HCT116 (cell line): Measurements from ENCODE around the gene ST7. TPM values are rescaled to one million over a fixed set of nuclear protein-coding genes. Genes with fewer than 3 reads are reported as not detected.

ENCODE experiments used
- ATAC-seq: fragments of 200-7000 bp; cut with Tn5 transposase; 2 replicates; pipeline ENCODE4 v1.9.1; 2020; ENCODE audit warnings: mild to moderate bottlenecking, moderate library complexity
- BruUV-seq: library from RNA; stranded (reverse); fragments of 400-500 nt; replicated peaks from 2 replicates; lab custom pipeline; 2021; lab: Mats Ljungman, UMichigan
- CTCF ChIA-PET: fragments of 300-600 bp; sonication (Branson Sonifier 250); formaldehyde crosslinking; loops from one replicate; lab custom pipeline; 2021; ENCODE audit warnings: antibody characterized with exemption; lab: Charles Lee
- POLR2A ChIA-PET: fragments of 300-600, 350-600 bp; sonication (Branson Sonifier 250); formaldehyde crosslinking; loops from one replicate; lab custom pipeline; 2021; ENCODE audit warnings: antibody characterized with exemption; lab: Charles Lee
- RAD21 ChIA-PET, 2 experiments: fragments of 300-600 bp; sonication (Branson Sonifier 250); formaldehyde crosslinking; loops; one replicate each; lab custom pipeline; 2023; ENCODE audit warnings: low total read pairs in 2 of 2; ENCODE audit not compliant: uncharacterized antibody in 2 of 2, unreplicated experiment in 2 of 2, low non-redundant PET in 1 of 2; lab: Charles Lee
- DNase-seq: peaks from one replicate; pipeline ENCODE4 v3.0.0-alpha.2; 2010; ENCODE audit warnings: low read depth, low spot score
- H2AFZ ChIP-seq: fragments of 200-600 bp; shearing (Covaris generic), sonication (generic); 2 replicates; pipeline ENCODE4 v1.6.1; 2017; ENCODE audit warnings: low read depth, mixed run types, mixed read lengths, antibody characterized with exemption, low read length; ENCODE audit not compliant: poor library complexity, severe bottlenecking
- H3K27ac ChIP-seq: 2 replicates; pipeline ENCODE4 v1.5.1; 2012; ENCODE audit warnings: low read depth, low read length
- H3K27me3 ChIP-seq: fragments of 200-600 bp; sonication (generic); 2 replicates; pipeline ENCODE4 v1.6.1; 2016; ENCODE audit warnings: mixed run types, low read length, mixed read lengths; ENCODE audit not compliant: insufficient read depth
- H3K36me3 ChIP-seq, 2 experiments: fragments of 200-500 bp in 1 of 2; fragments of 200-600 bp in 1 of 2; sonication (Bioruptor generic) in 1 of 2; sonication (generic) in 1 of 2; 2 replicates each; pipeline versions ENCODE4 v1.5.1 to v1.6.1; 2014 to 2016; ENCODE audit warnings: low read length in 2 of 2, inconsistent platforms in 1 of 2, mixed read lengths in 1 of 2, mixed run types in 1 of 2; ENCODE audit not compliant: insufficient read depth in 2 of 2, control insufficient read depth in 1 of 2
- H3K4me1 ChIP-seq, 2 experiments: fragments of 200-600 bp in 1 of 2; sonication (generic) in 1 of 2; 2 replicates each; pipeline versions ENCODE4 v1.5.1 to v1.6.1; 2012 to 2017; ENCODE audit warnings: low read length in 2 of 2, inconsistent platforms in 1 of 2, mild to moderate bottlenecking in 1 of 2, mixed read lengths in 1 of 2, mixed run types in 1 of 2, moderate library complexity in 1 of 2; ENCODE audit not compliant: insufficient read depth in 2 of 2, control insufficient read depth in 1 of 2
- H3K4me2 ChIP-seq: fragments of 200-600 bp; sonication (generic); 2 replicates; pipeline ENCODE4 v1.6.1; 2017; ENCODE audit warnings: mixed run types, low read length, mixed read lengths
- H3K4me3 ChIP-seq, 2 experiments: fragments of 200-600 bp in 1 of 2; sonication (generic) in 1 of 2; replicated peaks in 1 of 2; 2 replicates each; pipeline ENCODE4 v1.5.1; 2011 to 2016; ENCODE audit warnings: low read length in 2 of 2, control low read depth in 1 of 2, low read depth in 1 of 2, mild to moderate bottlenecking in 1 of 2, mixed read lengths in 1 of 2, mixed run types in 1 of 2
- H3K79me2 ChIP-seq: fragments of 200-600 bp; sonication (generic); 2 replicates; pipeline ENCODE4 v1.6.1; 2017; ENCODE audit warnings: mild to moderate bottlenecking, mixed run types, low read length, moderate library complexity, mixed read lengths; ENCODE audit not compliant: insufficient read depth
- H3K9ac ChIP-seq: fragments of 200-600 bp; sonication (generic); 2 replicates; pipeline ENCODE4 v1.6.1; 2016; ENCODE audit warnings: low read length, mixed read lengths
- H3K9me2 ChIP-seq: fragments of 200-600 bp; sonication (generic), shearing (Covaris generic); 2 replicates; pipeline ENCODE4 v1.6.1; 2017; ENCODE audit warnings: mixed run types, mild to moderate bottlenecking, moderate library complexity; ENCODE audit not compliant: insufficient read depth
- H3K9me3 ChIP-seq, 2 experiments: fragments of 200-500 bp in 1 of 2; fragments of 200-600 bp in 1 of 2; sonication (Bioruptor generic) in 1 of 2; sonication (generic) in 1 of 2; 2 replicates each; pipeline ENCODE4 v1.6.1; 2014 to 2017; ENCODE audit warnings: low read length in 2 of 2, mixed read lengths in 2 of 2, inconsistent platforms in 1 of 2, low read depth in 1 of 2, mild to moderate bottlenecking in 1 of 2, mixed run types in 1 of 2, moderate library complexity in 1 of 2; ENCODE audit not compliant: control insufficient read depth in 1 of 2, insufficient read depth in 1 of 2
- H4K20me1 ChIP-seq: fragments of 200-600 bp; sonication (generic), shearing (Covaris generic); 2 replicates; pipeline ENCODE4 v1.6.1; 2017; ENCODE audit warnings: mixed run types, mild to moderate bottlenecking, moderate library complexity; ENCODE audit not compliant: insufficient read depth
- ATF3 ChIP-seq: IDR thresholded peaks from 2 replicates; pipeline ENCODE4 v1.6.1; 2012
- CBX3 ChIP-seq: IDR thresholded peaks from 2 replicates; pipeline ENCODE4 v1.6.1; 2012; ENCODE audit warnings: low read depth
- CEBPB ChIP-seq: IDR thresholded peaks from 2 replicates; pipeline ENCODE4 v1.6.1; 2012; ENCODE audit warnings: low read depth
- CTCF ChIP-seq, 3 experiments: fragments of 200-600 bp in 1 of 3; sonication (generic) in 1 of 3; IDR thresholded peaks in 2 of 3; conservative IDR thresholded peaks in 1 of 3; 2 replicates each; pipeline ENCODE4 v1.5.1; 2012 to 2017; ENCODE audit warnings: low read depth in 2 of 3, low read length in 2 of 3, antibody characterized with exemption in 1 of 3, borderline replicate concordance in 1 of 3, control low read depth in 1 of 3, mild to moderate bottlenecking in 1 of 3, mixed read lengths in 1 of 3, mixed run types in 1 of 3, moderate library complexity in 1 of 3; ENCODE audit not compliant: insufficient read depth in 1 of 3
- EGR1 ChIP-seq: IDR thresholded peaks from 2 replicates; pipeline ENCODE4 v1.6.1; 2012; ENCODE audit warnings: low read depth
- ELF1 ChIP-seq: IDR thresholded peaks from 2 replicates; pipeline ENCODE4 v1.6.1; 2012; ENCODE audit warnings: low read depth, borderline replicate concordance
- EZH2 ChIP-seq: fragments of 200-600 bp; sonication (generic); IDR thresholded peaks from 2 replicates; pipeline ENCODE4 v1.6.1; 2017; ENCODE audit warnings: antibody characterized with exemption, mixed run types
- EZH2phosphoT487 ChIP-seq: fragments of 200-600 bp; IDR thresholded peaks from 2 replicates; pipeline ENCODE4 v1.6.1; 2018; ENCODE audit warnings: antibody characterized with exemption, borderline replicate concordance
- JUND ChIP-seq: IDR thresholded peaks from 2 replicates; pipeline ENCODE4 v1.6.1; 2012
- POLR2A ChIP-seq: IDR thresholded peaks from 2 replicates; pipeline ENCODE4 v1.7.0; 2011; ENCODE audit warnings: borderline replicate concordance; ENCODE audit not compliant: insufficient read depth, insufficient read length; ENCODE audit errors: extremely low read depth
- RAD21 ChIP-seq: IDR thresholded peaks from 2 replicates; pipeline ENCODE4 v1.6.1; 2012; ENCODE audit warnings: low read depth, mild to moderate bottlenecking
- REST ChIP-seq: IDR thresholded peaks from 2 replicates; pipeline ENCODE4 v1.6.1; 2012; ENCODE audit warnings: low read depth
- SP1 ChIP-seq: IDR thresholded peaks from 2 replicates; pipeline ENCODE4 v1.6.1; 2012; ENCODE audit warnings: low read depth
- SRF ChIP-seq: IDR thresholded peaks from 2 replicates; pipeline ENCODE4 v1.6.1; 2012; ENCODE audit warnings: low read depth
- ZBTB33 ChIP-seq: IDR thresholded peaks from 2 replicates; pipeline ENCODE4 v1.6.1; 2011; ENCODE audit warnings: mild to moderate bottlenecking, low read length, moderate library complexity; ENCODE audit not compliant: insufficient replicate concordance; ENCODE audit errors: extremely low read depth
- ZFX ChIP-seq: fragments of 450-650 bp; IDR thresholded peaks from 2 replicates; pipeline ENCODE4 v1.6.1; 2017
- ZNF274 ChIP-seq: fragments of 200-500 bp; sonication (Bioruptor generic); IDR thresholded peaks from 2 replicates; pipeline ENCODE4 v1.6.1; 2014; ENCODE audit warnings: mild to moderate bottlenecking, low read depth, low read length, inconsistent platforms
- intact Hi-C: fragments of 100-400 bp; cut with micrococcal nuclease; formaldehyde crosslinking; loops from 2 replicates; pipeline ENCODE4 v1.10.0; 2022
- total RNA-seq: library from RNA; stranded (reverse); gene quantifications from one replicate; pipeline ENCODE4 v1.2.1, GENCODE V29; 2021; ENCODE audit not compliant: unreplicated experiment

ST7 gene
- total RNA-seq, 1 experiment from 2014 or later, result 12.6 TPM

- TF ChIP-seq ZBTB33 (no peak), ZNF274 (no peak), CTCF (IDR thresholded peaks at IDR 0.05 in 2 of 3, conservative IDR thresholded peaks at IDR 0.05 in 1 of 3; ENCODE audit: borderline replicate concordance in 1 of 3, insufficient read depth in 1 of 3, low read depth in 2 of 3, low read length in 2 of 3) (no peak), SP1 (no peak), RAD21 (no peak), EGR1 (no peak), ZFX (no peak), ATF3 (no peak), CBX3 (no peak)
Measured at GRCh38 chr7:117216010-117216409, 262.7 kb downstream of the ST7 start (continued).

GRCh38 chr7:117216436-117217069 is 263.3 kb downstream of the ST7 start:
- no peaks in the 10 kb centered on the region for H3K27me3 ChIP-seq
- no peak overlapping the region for H2AFZ ChIP-seq
- H3K79me2 ChIP-seq, result no peaks in the 10 kb centered on the region
- no peak for DNase-seq
- H3K4me3 ChIP-seq, result no peak overlapping the region
- H3K27ac ChIP-seq, result no peak overlapping the region
- CTCF ChIA-PET, result no interaction called here
- H3K4me2 ChIP-seq, result no peak overlapping the region
- BruUV-seq, result no TSS peak
- H3K9me2 ChIP-seq, result no peaks in the 10 kb centered on the region
- no peaks in the 10 kb centered on the region for H3K9me3 ChIP-seq
- H3K9ac ChIP-seq, result no peak overlapping the region
- ATAC-seq, result no peak
- intact Hi-C loops, result no loop called here
- H3K36me3 ChIP-seq, result no peaks in the 10 kb centered on the region
- H3K4me1 ChIP-seq, result peaks cover 0 to 4% of the 10 kb centered on the region in 2 experiments; a peak in 1 of 4 replicates
- RAD21 ChIA-PET, result no interaction called here
- TF ChIP-seq EZH2, result no peak
- no peak for TF ChIP-seq EZH2phosphoT487
- TF ChIP-seq RAD21, result no peak
- TF ChIP-seq CEBPB, result no peak
- TF ChIP-seq JUND, result no peak
- TF ChIP-seq SRF, result no peak
- TF ChIP-seq SP1, result no peak
- TF ChIP-seq ELF1, result no peak
- no peak for TF ChIP-seq EGR1
- TF ChIP-seq ZFX, result no peak
- no peak for TF ChIP-seq REST
- TF ChIP-seq POLR2A, result no peak
- no peaks in the 10 kb centered on the region for H4K20me1 ChIP-seq
- POLR2A ChIA-PET, result no interaction called here
